Astrocyte of the cerebellum (primary cell): ENCODE results near the gene SLC17A2.

ENCODE experiments used
- DNase-seq: peaks from one replicate; pipeline ENCODE4 v3.0.0-alpha.2; 2011; ENCODE audit warnings: low read depth
- H3K4me3 ChIP-seq: 2 replicates; pipeline ENCODE4 v1.5.1; 2011; ENCODE audit warnings: mild to moderate bottlenecking, low read depth, low read length, moderate library complexity
- CTCF ChIP-seq: IDR thresholded peaks from 2 replicates; pipeline ENCODE4 v1.5.1; 2012; ENCODE audit warnings: low read length, low read depth, moderate library complexity, mild to moderate bottlenecking; ENCODE audit errors: missing control alignments
- in situ Hi-C: cut with HindIII; loops from 2 replicates; pipeline ENCODE4 v1.10.0; 2017; ENCODE audit warnings: low sequenced_read_pairs

The SLC17A2 gene

DNA sequence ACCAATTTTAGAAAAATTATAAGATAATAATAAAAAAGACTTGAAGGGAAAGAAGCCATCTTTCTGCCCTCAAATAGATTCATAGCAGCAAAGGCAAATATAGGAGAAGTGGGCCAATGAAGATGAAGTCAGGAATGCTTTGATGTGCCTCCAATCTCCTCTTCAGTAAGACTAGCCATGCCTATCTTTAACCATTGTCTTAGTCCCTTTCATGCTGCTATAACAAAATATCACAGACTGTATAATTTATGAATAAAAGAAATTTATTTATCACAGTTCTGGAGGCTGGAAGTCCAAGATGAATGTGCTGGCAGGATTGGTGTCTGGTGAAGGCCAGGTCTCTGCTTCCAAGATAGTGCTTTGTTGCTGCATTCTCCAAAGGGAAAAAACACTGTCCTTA lies 37.6 kb downstream of the SLC17A2 start:
- in situ Hi-C loops, result no loop called here
- H3K4me3 ChIP-seq, result no peak overlapping the region
- TF ChIP-seq CTCF, result no peak

GRCh38 chr6:25889877-25890853 lies 40.3 kb downstream of the SLC17A2 start:
- TF ChIP-seq CTCF, result peak; percentile 47
- H3K4me3 ChIP-seq, result no peak overlapping the region
- DNase-seq, result no peak
- in situ Hi-C loops, result no loop called here

More for the DNA sequence above, 37.6 kb downstream of the SLC17A2 start:
- no peak for DNase-seq

- DNase-seq, result no peak
- in situ Hi-C loops, result no loop called here
- no peak for TF ChIP-seq CTCF
Measured at GRCh38 chr6:25888626-25889025, 41.9 kb downstream of the SLC17A2 start.

DNA sequence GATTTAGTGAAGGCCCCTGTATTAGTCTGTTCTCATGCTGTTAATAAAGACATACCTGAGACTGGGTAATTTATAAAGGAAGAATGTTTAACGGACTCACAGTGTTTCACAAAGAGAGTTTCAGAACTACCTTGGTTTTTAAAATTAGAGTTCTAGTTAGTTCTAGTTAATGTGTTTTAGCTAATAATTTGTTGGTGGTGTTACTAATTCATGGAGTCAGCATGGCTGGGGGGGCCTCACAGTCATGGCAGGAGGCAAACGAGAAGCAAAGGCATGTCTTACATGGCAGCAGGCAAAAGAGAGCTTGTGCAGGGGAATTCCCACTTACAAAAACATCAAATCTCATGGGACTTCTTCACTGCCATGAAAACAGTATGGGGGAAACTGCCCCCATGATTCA lies 44.4 kb downstream of the SLC17A2 start:
- H3K4me3 ChIP-seq, result no peak overlapping the region
- in situ Hi-C loops, result no loop called here
- TF ChIP-seq CTCF, result no peak
- no peak for DNase-seq

More at GRCh38 chr6:25888626-25889025, 41.9 kb downstream of the SLC17A2 start:
- no peak overlapping the region for H3K4me3 ChIP-seq

DNA sequence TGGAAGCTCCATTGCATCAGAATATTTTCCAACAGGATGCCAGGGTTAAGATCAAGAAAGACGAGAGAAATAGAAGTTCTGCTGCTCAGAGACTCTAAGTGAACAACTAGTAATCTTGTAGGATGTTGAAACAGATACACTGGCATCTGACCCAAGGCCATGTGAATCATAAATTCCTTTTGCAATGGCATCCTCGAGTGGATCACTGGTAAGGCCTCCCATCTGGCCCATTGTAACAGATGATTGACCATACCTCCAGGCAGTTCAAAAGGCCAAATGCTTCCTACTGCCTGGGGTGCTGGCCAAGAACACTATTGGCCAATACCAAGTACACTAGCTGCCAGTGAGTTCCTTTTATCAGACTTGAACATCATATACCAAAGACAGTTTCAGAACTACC lies 46.5 kb downstream of the SLC17A2 start:
- DNase-seq, result no peak
- no peak for TF ChIP-seq CTCF
- in situ Hi-C loops, result no loop called here
- H3K4me3 ChIP-seq, result no peak overlapping the region

GRCh38 chr6:25883536-25883935 lies 47.0 kb downstream of the SLC17A2 start:
- in situ Hi-C loops, result no loop called here
- TF ChIP-seq CTCF, result no peak
- no peak for DNase-seq
- H3K4me3 ChIP-seq, result no peak overlapping the region
